ENCODE data around the gene RAB11FIP3. TPM values are rescaled to one million over a fixed set of nuclear protein-coding genes. Genes with fewer than 3 reads are reported as not detected.
A peak's percentile ranks its signal among the peaks of the same experiment; 100 is the strongest.
"Not testable (repeated sequence)": the region's sequence is repeated elsewhere in the genome, so short reads cannot be mapped to it uniquely, and the experiment has no call there.

RAB11FIP3 gene
- total RNA-seq: 10 to 100 TPM; 26.9 to 28.3 TPM

- no peaks in the 10 kb centered on the region for H3K9me3 Mint-ChIP-seq
- H3K27ac Mint-ChIP-seq: peak within 1 kb of the TSS; percentile 67
- H3K4me1 Mint-ChIP-seq: peaks cover 16% of the 10 kb centered on the region
- ATAC-seq (replicated peaks): peak; percentile 97
- H3K4me3 Mint-ChIP-seq: peak within 1 kb of the TSS; percentile 78
- peaks cover 14% of the 10 kb centered on the region for H3K36me3 Mint-ChIP-seq (ENCODE audit: low read depth)
- no peaks in the 10 kb centered on the region for H3K27me3 Mint-ChIP-seq
Measured at GRCh38 chr16:425082-425718, at the start of gene RAB11FIP3. Gene RAB11FIP3, plus strand, starts transcription at chr16:425649. Its CDS starts 358 bp downstream, at chr16:426007.

GRCh38 chr16:375927-376816 lies 49.3 kb upstream of the RAB11FIP3 start:
- no peaks in the 10 kb centered on the region for H3K9me3 Mint-ChIP-seq
- ATAC-seq (replicated peaks): no peak
- H3K4me3 Mint-ChIP-seq: no peak overlapping the region
- no peak overlapping the region for H3K27ac Mint-ChIP-seq
- H3K27me3 Mint-ChIP-seq: no peaks in the 10 kb centered on the region
- no peaks in the 10 kb centered on the region for H3K4me1 Mint-ChIP-seq
- peaks cover 5% of the 10 kb centered on the region for H3K36me3 Mint-ChIP-seq (ENCODE audit: low read depth)

GRCh38 chr16:376817-377418 lies 48.5 kb upstream of the RAB11FIP3 start:
- Mint-ChIP-seq H3K4me1 (no peaks in the 10 kb centered on the region), H3K4me3 (no peak overlapping the region)
- ATAC-seq (replicated peaks): no peak

GRCh38 chr16:377419-377951 lies 48.0 kb upstream of the RAB11FIP3 start:
- Mint-ChIP-seq H3K27ac (no peak overlapping the region), H3K9me3 (no peaks in the 10 kb centered on the region), H3K36me3 (ENCODE audit: low read depth) (peaks cover 5% of the 10 kb centered on the region), H3K4me3 (no peak overlapping the region), H3K4me1 (no peaks in the 10 kb centered on the region), H3K27me3 (no peaks in the 10 kb centered on the region)
- no peak for ATAC-seq (replicated peaks)

More at GRCh38 chr16:376817-377418, 48.5 kb upstream of the RAB11FIP3 start:
- no peaks in the 10 kb centered on the region for H3K27me3 Mint-ChIP-seq
- no peak overlapping the region for H3K27ac Mint-ChIP-seq
- H3K36me3 Mint-ChIP-seq (ENCODE audit: low read depth): peaks cover 5% of the 10 kb centered on the region
- H3K9me3 Mint-ChIP-seq: no peaks in the 10 kb centered on the region

GRCh38 chr16:378113-378820 lies 47.2 kb upstream of the RAB11FIP3 start:
- not testable (repeated sequence) for H3K4me1 Mint-ChIP-seq; H3K27me3 Mint-ChIP-seq; H3K4me3 Mint-ChIP-seq; H3K36me3 Mint-ChIP-seq (ENCODE audit: low read depth); H3K27ac Mint-ChIP-seq; ATAC-seq (replicated peaks); H3K9me3 Mint-ChIP-seq

GRCh38 chr16:378821-379182 lies 46.6 kb upstream of the RAB11FIP3 start:
- Mint-ChIP-seq H3K27me3 (no peaks in the 10 kb centered on the region), H3K4me3 (peak overlapping the region; percentile 70), H3K36me3 (ENCODE audit: low read depth) (no peaks in the 10 kb centered on the region), H3K4me1 (peaks cover 6% of the 10 kb centered on the region), H3K27ac (no peak overlapping the region), H3K9me3 (no peaks in the 10 kb centered on the region)
- ATAC-seq (replicated peaks): no peak

- H3K36me3 Mint-ChIP-seq (ENCODE audit: low read depth): no peaks in the 10 kb centered on the region
- peak overlapping the region; percentile 70 for H3K4me3 Mint-ChIP-seq
- ATAC-seq (replicated peaks): no peak
- no peaks in the 10 kb centered on the region for H3K27me3 Mint-ChIP-seq
- H3K4me1 Mint-ChIP-seq: peaks cover 6% of the 10 kb centered on the region
- peak overlapping the region; percentile 78 for H3K27ac Mint-ChIP-seq
- H3K9me3 Mint-ChIP-seq: no peaks in the 10 kb centered on the region
Measured at GRCh38 chr16:379183-379960, 46.1 kb upstream of the RAB11FIP3 start.

- ATAC-seq (replicated peaks): no peak
- H3K4me1 Mint-ChIP-seq: peaks cover 6% of the 10 kb centered on the region
- peak overlapping the region; percentile 70 for H3K4me3 Mint-ChIP-seq
- H3K27me3 Mint-ChIP-seq: no peaks in the 10 kb centered on the region
- no peaks in the 10 kb centered on the region for H3K9me3 Mint-ChIP-seq
- peak overlapping the region; percentile 78 for H3K27ac Mint-ChIP-seq
- no peaks in the 10 kb centered on the region for H3K36me3 Mint-ChIP-seq (ENCODE audit: low read depth)
Measured at GRCh38 chr16:379961-380761, 45.3 kb upstream of the RAB11FIP3 start.

GRCh38 chr16:380762-381011 lies 44.8 kb upstream of the RAB11FIP3 start:
- peak overlapping the region; percentile 78 for H3K27ac Mint-ChIP-seq
- peaks cover 6% of the 10 kb centered on the region for H3K4me1 Mint-ChIP-seq
- peak overlapping the region; percentile 70 for H3K4me3 Mint-ChIP-seq
- H3K36me3 Mint-ChIP-seq (ENCODE audit: low read depth): no peaks in the 10 kb centered on the region
- no peak for ATAC-seq (replicated peaks)
- no peaks in the 10 kb centered on the region for H3K27me3 Mint-ChIP-seq
- H3K9me3 Mint-ChIP-seq: no peaks in the 10 kb centered on the region

GRCh38 chr16:381012-381788 lies 44.2 kb upstream of the RAB11FIP3 start:
- Mint-ChIP-seq H3K4me3 (peak overlapping the region; percentile 70), H3K27ac (peak overlapping the region; percentile 78), H3K27me3 (no peaks in the 10 kb centered on the region), H3K36me3 (ENCODE audit: low read depth) (no peaks in the 10 kb centered on the region), H3K4me1 (peaks cover 6% of the 10 kb centered on the region), H3K9me3 (no peaks in the 10 kb centered on the region)
- ATAC-seq (replicated peaks): peak; percentile 50

- Mint-ChIP-seq H3K4me1 (peaks cover 6% of the 10 kb centered on the region), H3K36me3 (ENCODE audit: low read depth) (no peaks in the 10 kb centered on the region), H3K27me3 (no peaks in the 10 kb centered on the region), H3K9me3 (no peaks in the 10 kb centered on the region), H3K27ac (peak within 1 kb of the TSS; percentile 78), H3K4me3 (peak within 1 kb of the TSS; percentile 70)
- peak; percentile 68 for ATAC-seq (replicated peaks)
Measured at GRCh38 chr16:381789-382717, 43.4 kb upstream of the RAB11FIP3 start, which contains the start of gene PGAP6. Gene PGAP6, minus strand, starts transcription at chr16:381978. Its CDS starts 157 bp downstream, at chr16:381821.
